Thyroid gland (tissue), 4 donors: Measurements from ENCODE around the gene ATP6V1G3.

ENCODE experiments used
- POLR2A ChIP-seq, 2 donors: fragments of 450-650 bp; IDR thresholded peaks; one replicate each; pipeline ENCODE4 v1.6.1; 2017; ENCODE audit warnings: antibody characterized with exemption in 2 of 2, mild to moderate bottlenecking in 2 of 2, moderate library complexity in 1 of 2
- TF ChIP-seq, protein P1 (sequence below), 6 experiments: fragments of 200-600 bp in 3 of 6; fragments of 450-650 bp in 3 of 6; sonication (generic) in 3 of 6; IDR thresholded peaks; one replicate each; pipeline ENCODE4 v1.5.1; 2016 to 2019; ENCODE audit warnings: antibody characterized with exemption in 6 of 6, mild to moderate bottlenecking in 2 of 6, inconsistent platforms in 1 of 6, moderate library complexity in 1 of 6

DNA sequence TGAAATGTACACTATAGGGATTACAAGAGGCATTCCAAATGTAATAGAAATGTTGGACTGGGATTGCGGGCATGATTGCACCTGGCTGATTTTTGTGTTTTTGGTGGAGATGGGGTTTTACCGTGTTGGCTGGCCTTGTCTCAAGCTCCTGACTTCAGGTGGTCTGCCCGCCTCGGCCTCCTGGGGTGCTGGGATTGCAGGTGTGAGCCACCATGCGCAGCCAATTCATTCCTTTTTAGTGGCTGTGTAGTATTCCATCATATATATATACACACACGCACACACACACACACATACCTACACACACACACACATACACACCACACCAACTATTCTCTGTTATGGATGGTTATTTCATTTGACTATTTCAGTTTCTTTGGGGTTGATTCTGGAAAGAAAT lies 4.7 kb upstream of the ATP6V1G3 start:
- no peak for TF ChIP-seq POLR2A (IDR thresholded peaks at IDR 0.05)
- TF ChIP-seq, protein P1, sequence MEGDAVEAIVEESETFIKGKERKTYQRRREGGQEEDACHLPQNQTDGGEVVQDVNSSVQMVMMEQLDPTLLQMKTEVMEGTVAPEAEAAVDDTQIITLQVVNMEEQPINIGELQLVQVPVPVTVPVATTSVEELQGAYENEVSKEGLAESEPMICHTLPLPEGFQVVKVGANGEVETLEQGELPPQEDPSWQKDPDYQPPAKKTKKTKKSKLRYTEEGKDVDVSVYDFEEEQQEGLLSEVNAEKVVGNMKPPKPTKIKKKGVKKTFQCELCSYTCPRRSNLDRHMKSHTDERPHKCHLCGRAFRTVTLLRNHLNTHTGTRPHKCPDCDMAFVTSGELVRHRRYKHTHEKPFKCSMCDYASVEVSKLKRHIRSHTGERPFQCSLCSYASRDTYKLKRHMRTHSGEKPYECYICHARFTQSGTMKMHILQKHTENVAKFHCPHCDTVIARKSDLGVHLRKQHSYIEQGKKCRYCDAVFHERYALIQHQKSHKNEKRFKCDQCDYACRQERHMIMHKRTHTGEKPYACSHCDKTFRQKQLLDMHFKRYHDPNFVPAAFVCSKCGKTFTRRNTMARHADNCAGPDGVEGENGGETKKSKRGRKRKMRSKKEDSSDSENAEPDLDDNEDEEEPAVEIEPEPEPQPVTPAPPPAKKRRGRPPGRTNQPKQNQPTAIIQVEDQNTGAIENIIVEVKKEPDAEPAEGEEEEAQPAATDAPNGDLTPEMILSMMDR (IDR thresholded peaks at IDR 0.05) = no peak
